ENCODE results near the gene CSPG4. TPM values are rescaled to one million over a fixed set of nuclear protein-coding genes. Genes with fewer than 3 reads are reported as not detected.

CSPG4 gene
- total and polyA plus RNA-seq, 2 of the 13 experiments (the other 11 are each of a cell fraction or from before 2014, with no cell fraction given) = 0.01 to 0.04 TPM

DNA sequence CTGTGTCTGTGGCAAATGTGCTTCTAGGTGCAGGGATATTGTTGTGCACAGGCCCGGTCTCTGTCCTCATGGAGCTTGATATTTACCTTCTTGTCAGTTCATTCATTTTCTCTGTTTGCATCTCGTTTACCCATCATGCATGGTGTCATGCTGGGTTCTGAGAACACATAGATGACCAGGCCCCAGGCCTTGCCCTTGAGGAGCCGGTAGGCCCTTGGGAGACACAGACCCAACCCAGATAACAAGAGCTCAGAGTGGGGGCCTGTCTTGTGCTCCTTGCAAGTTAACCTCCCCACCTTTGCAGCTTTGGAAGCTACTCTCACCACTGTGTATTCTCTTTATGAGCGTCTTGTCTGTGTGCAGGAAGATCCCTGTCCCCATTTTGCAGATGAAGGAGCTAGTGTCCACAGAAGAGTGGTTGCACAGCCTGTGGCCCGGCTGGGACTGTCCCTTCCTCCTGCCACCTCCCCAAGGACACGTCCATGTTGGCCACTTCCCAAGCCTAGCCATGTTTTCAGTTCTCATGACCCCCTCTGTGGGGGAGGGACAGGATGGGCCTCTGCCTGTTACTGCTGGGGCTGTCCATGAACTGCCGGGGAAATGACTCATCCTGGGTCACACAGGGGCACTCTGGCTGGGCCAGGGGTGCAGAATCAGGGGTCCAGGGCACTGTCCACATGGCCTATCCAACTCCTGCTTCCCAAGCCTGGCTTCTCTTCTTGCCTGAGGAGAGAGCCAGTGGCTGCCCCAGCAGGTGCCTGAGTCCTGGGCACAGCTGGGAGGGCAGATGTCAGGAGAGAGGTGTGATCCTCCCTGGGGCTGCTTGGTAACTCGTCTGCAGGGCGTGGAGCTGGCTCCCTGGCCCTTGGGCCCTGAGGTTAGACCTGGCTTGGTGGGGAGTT is 61.5 kb downstream of the CSPG4 start (continued):
- TF ChIP-seq, protein P1, sequence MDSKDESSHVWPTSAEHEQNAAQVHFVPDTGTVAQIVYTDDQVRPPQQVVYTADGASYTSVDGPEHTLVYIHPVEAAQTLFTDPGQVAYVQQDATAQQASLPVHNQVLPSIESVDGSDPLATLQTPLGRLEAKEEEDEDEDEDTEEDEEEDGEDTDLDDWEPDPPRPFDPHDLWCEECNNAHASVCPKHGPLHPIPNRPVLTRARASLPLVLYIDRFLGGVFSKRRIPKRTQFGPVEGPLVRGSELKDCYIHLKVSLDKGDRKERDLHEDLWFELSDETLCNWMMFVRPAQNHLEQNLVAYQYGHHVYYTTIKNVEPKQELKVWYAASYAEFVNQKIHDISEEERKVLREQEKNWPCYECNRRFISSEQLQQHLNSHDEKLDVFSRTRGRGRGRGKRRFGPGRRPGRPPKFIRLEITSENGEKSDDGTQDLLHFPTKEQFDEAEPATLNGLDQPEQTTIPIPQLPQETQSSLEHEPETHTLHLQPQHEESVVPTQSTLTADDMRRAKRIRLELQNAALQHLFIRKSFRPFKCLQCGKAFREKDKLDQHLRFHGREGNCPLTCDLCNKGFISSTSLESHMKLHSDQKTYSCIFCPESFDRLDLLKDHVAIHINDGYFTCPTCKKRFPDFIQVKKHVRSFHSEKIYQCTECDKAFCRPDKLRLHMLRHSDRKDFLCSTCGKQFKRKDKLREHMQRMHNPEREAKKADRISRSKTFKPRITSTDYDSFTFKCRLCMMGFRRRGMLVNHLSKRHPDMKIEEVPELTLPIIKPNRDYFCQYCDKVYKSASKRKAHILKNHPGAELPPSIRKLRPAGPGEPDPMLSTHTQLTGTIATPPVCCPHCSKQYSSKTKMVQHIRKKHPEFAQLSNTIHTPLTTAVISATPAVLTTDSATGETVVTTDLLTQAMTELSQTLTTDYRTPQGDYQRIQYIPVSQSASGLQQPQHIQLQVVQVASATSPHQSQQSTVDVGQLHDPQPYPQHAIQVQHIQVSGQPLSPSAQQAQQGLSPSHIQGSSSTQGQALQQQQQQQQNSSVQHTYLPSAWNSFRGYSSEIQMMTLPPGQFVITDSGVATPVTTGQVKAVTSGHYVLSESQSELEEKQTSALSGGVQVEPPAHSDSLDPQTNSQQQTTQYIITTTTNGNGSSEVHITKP (CRISPR knock-in tag; IDR thresholded peaks at IDR 0.05; ENCODE audit: low read depth) = peak; percentile 67; the same call in 1 of the 2 replicates
- TF ChIP-seq NR2F6 (IDR thresholded peaks at IDR 0.05) = peak; percentile 85
- peak; percentile 90 for TF ChIP-seq NR2F6 (CRISPR knock-in tag; IDR thresholded peaks at IDR 0.05)
- no peak for TF ChIP-seq ZNF781 (CRISPR knock-in tag; IDR thresholded peaks at IDR 0.05; ENCODE audit: borderline replicate concordance, not compliant biosample characterization)
- no peak for TF ChIP-seq ZFYVE20 (CRISPR knock-in tag; IDR thresholded peaks at IDR 0.05; ENCODE audit: borderline replicate concordance, low read depth)
- TF ChIP-seq PCBP1 (IDR thresholded peaks at IDR 0.05; ENCODE audit: borderline replicate concordance, low read depth, low read length) = no peak
- TF ChIP-seq, protein P2, sequence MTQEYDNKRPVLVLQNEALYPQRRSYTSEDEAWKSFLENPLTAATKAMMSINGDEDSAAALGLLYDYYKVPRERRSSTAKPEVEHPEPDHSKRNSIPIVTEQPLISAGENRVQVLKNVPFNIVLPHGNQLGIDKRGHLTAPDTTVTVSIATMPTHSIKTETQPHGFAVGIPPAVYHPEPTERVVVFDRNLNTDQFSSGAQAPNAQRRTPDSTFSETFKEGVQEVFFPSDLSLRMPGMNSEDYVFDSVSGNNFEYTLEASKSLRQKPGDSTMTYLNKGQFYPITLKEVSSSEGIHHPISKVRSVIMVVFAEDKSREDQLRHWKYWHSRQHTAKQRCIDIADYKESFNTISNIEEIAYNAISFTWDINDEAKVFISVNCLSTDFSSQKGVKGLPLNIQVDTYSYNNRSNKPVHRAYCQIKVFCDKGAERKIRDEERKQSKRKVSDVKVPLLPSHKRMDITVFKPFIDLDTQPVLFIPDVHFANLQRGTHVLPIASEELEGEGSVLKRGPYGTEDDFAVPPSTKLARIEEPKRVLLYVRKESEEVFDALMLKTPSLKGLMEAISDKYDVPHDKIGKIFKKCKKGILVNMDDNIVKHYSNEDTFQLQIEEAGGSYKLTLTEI (CRISPR knock-in tag; conservative IDR thresholded peaks at IDR 0.05) = no peak
- TF ChIP-seq, protein P3, sequence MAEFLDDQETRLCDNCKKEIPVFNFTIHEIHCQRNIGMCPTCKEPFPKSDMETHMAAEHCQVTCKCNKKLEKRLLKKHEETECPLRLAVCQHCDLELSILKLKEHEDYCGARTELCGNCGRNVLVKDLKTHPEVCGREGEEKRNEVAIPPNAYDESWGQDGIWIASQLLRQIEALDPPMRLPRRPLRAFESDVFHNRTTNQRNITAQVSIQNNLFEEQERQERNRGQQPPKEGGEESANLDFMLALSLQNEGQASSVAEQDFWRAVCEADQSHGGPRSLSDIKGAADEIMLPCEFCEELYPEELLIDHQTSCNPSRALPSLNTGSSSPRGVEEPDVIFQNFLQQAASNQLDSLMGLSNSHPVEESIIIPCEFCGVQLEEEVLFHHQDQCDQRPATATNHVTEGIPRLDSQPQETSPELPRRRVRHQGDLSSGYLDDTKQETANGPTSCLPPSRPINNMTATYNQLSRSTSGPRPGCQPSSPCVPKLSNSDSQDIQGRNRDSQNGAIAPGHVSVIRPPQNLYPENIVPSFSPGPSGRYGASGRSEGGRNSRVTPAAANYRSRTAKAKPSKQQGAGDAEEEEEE (CRISPR knock-in tag; IDR thresholded peaks at IDR 0.05; ENCODE audit: borderline replicate concordance) = no peak
- no peak for TF ChIP-seq MBD4 (IDR thresholded peaks at IDR 0.05; ENCODE audit: borderline replicate concordance, low read length)
- no peak for TF ChIP-seq FLYWCH1 (CRISPR knock-in tag; IDR thresholded peaks at IDR 0.05)
- TF ChIP-seq IKZF4 (CRISPR knock-in tag; IDR thresholded peaks at IDR 0.05; ENCODE audit: borderline replicate concordance, low read depth, not compliant biosample characterization) = no peak
- 0 out of 2 replicates have a peak, but pooled peaks have one; percentile 68 for TF ChIP-seq ZNF230 (CRISPR knock-in tag; IDR thresholded peaks at IDR 0.05)
- TF ChIP-seq ZNF878 (CRISPR knock-in tag; IDR thresholded peaks at IDR 0.05) = peak; percentile 53; the same call in 1 of the 2 replicates
- no peak for TF ChIP-seq POLR2AphosphoS2 (IDR thresholded peaks at IDR 0.05; ENCODE audit: low read depth, low read length)
- no peak for TF ChIP-seq ZNF260 (CRISPR knock-in tag; IDR thresholded peaks at IDR 0.05; ENCODE audit: borderline replicate concordance, low read depth)

All from HepG2 (cell line).